ENCODE results near the gene PEX14. TPM values are rescaled to one million over a fixed set of nuclear protein-coding genes. Genes with fewer than 3 reads are reported as not detected.

The PEX14 gene
- total and polyA plus RNA-seq, 2 experiments from 2014 or later, result 10.0 to 20.9 TPM

DNA sequence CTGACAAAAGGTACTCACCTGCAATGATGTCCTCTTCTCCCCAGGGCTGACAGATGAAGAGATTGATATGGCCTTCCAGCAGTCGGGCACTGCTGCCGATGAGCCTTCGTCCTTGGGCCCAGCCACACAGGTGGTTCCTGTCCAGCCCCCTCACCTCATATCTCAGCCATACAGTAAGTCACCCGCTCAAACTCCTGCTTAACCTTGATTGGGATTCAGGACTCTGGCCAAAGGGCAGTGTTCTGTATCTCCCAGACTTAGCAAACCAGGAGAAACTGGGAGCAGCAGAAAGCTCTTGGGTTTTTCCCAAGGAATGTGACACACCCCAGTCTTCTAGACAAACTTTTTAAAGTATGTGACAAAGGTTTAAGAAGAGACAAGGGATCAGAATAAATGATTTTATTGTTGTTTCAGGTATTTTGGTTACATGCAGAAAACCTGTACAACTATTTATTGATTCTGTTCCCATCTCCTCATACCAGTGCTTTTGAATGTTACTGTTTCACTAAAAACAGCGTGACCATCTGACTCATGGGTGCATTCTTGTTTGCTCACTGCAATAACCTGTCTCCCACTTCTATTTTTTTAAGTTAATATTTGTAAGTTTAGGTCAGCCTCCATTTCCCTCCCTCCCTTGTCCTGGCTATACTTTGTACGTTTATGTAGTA lies 124.6 kb downstream of the PEX14 start:
- H3K36me3 ChIP-seq (replicated peaks; ENCODE audit: insufficient read depth, low read depth), result no peaks in the 10 kb centered on the region
- no peaks in the 10 kb centered on the region for H3K9me3 ChIP-seq (ENCODE audit: low read depth)
- H3K79me2 ChIP-seq, result peaks cover 4% of the 10 kb centered on the region
- peak; percentile 71 for DNase-seq (ENCODE audit: low spot score)
- peak overlapping the region; percentile 92 for H3K27ac ChIP-seq
- H3K4me1 ChIP-seq (ENCODE audit: insufficient read depth), result peaks cover 56% of the 10 kb centered on the region
- H3K9me2 ChIP-seq (replicated peaks; ENCODE audit: insufficient read depth), result no peaks in the 10 kb centered on the region
- no peaks in the 10 kb centered on the region for H4K20me1 ChIP-seq (ENCODE audit: insufficient read depth, poor library complexity, severe bottlenecking)
- TF ChIP-seq EZH2 (IDR thresholded peaks at IDR 0.05; ENCODE audit: borderline replicate concordance) (no peak), EZH2phosphoT487 (IDR thresholded peaks at IDR 0.05; ENCODE audit: low read depth, severe bottlenecking, unreplicated experiment) (no peak)
- TF ChIP-seq, protein P1, sequence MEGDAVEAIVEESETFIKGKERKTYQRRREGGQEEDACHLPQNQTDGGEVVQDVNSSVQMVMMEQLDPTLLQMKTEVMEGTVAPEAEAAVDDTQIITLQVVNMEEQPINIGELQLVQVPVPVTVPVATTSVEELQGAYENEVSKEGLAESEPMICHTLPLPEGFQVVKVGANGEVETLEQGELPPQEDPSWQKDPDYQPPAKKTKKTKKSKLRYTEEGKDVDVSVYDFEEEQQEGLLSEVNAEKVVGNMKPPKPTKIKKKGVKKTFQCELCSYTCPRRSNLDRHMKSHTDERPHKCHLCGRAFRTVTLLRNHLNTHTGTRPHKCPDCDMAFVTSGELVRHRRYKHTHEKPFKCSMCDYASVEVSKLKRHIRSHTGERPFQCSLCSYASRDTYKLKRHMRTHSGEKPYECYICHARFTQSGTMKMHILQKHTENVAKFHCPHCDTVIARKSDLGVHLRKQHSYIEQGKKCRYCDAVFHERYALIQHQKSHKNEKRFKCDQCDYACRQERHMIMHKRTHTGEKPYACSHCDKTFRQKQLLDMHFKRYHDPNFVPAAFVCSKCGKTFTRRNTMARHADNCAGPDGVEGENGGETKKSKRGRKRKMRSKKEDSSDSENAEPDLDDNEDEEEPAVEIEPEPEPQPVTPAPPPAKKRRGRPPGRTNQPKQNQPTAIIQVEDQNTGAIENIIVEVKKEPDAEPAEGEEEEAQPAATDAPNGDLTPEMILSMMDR (IDR thresholded peaks at IDR 0.05; ENCODE audit: poor library complexity), result no peak
- peak overlapping the region; percentile 55 for H3K4me2 ChIP-seq
- no peaks in the 10 kb centered on the region for H3K27me3 ChIP-seq
- H2AFZ ChIP-seq, result no peak overlapping the region
- 64% methylated on average over 6 of the region's 6 CpGs for WGBS (ENCODE audit: low lambda C conversion rate, missing lambda C conversion rate)
- H3K4me3 ChIP-seq, result no peak overlapping the region

DNA sequence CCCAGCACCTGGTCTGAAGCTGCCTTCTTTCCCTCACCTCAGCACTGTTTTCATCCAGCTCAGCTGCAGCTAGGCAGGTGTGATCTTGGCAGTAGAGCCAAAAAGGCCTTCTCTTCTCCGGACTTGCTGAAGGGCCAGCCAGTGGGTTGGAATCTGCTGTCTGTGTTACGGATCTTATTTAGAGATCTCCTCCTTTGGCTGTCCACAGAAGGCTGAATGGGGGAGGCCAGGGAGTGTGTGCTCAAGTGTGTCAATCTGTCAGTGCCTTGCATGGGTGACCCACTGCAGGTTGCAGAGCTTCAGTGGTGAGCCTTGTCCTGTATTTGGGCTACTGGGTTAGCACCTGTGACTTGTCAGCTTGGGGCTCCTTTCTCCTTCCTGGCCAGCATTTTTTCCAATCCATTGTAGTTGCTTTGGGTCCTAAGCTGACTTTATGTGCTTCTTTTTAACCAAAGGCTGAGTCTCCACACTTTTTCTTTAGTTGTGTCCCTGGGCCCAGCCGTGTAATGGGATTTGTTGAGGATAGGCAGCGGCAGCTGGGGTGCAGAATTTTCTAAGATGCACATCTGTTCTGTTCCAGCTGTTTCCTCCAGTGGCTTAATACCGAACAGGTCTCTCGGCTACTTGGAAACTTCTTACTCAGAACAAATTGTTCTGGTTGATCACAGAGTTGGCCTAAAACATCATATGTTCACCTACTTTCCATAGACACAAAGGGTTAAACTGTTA lies 126.8 kb downstream of the PEX14 start:
- 91% methylated on average over 6 of the region's 6 CpGs for WGBS (ENCODE audit: low lambda C conversion rate, missing lambda C conversion rate)
- peaks cover 49% of the 10 kb centered on the region for H3K4me1 ChIP-seq (ENCODE audit: insufficient read depth)

DNA sequence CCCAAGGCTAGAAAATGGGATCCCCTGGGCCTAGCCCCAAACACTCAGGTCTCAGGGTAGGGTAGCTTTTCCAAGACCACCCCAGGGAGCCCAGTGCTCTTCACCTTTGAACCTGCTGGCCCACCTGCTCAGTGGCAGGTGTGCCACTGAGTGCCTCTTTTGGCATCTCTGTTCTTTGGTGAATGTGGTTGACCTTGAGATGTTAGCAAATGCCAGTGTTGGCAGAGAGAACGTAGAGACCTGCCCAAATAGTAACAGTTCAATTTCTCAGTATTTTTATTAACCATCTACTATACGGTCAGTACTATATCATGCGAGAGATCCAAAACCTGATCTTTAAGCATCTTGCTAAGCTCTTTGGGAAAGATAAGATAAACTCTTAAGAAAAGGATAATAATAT lies 128.2 kb downstream of the PEX14 start:
- H3K36me3 ChIP-seq (replicated peaks; ENCODE audit: insufficient read depth, low read depth), result no peaks in the 10 kb centered on the region
- no peak overlapping the region for H2AFZ ChIP-seq
- H4K20me1 ChIP-seq (ENCODE audit: insufficient read depth, poor library complexity, severe bottlenecking), result no peaks in the 10 kb centered on the region
- no peak overlapping the region for H3K27ac ChIP-seq
- H3K4me3 ChIP-seq, result no peak overlapping the region
- H3K9me3 ChIP-seq (ENCODE audit: low read depth), result no peaks in the 10 kb centered on the region
- H3K4me2 ChIP-seq, result no peak overlapping the region
- TF ChIP-seq EZH2 (IDR thresholded peaks at IDR 0.05; ENCODE audit: borderline replicate concordance) (no peak), EZH2phosphoT487 (IDR thresholded peaks at IDR 0.05; ENCODE audit: low read depth, severe bottlenecking, unreplicated experiment) (no peak)
- TF ChIP-seq, protein P1 (IDR thresholded peaks at IDR 0.05; ENCODE audit: poor library complexity), result no peak
- H3K9me2 ChIP-seq (replicated peaks; ENCODE audit: insufficient read depth), result no peaks in the 10 kb centered on the region
- WGBS (ENCODE audit: low lambda C conversion rate, missing lambda C conversion rate), result 91% methylated on average over 3 of the region's 3 CpGs
- peaks cover 34% of the 10 kb centered on the region for H3K4me1 ChIP-seq (ENCODE audit: insufficient read depth)
- DNase-seq (ENCODE audit: low spot score), result no peak
- H3K27me3 ChIP-seq, result no peaks in the 10 kb centered on the region
- no peaks in the 10 kb centered on the region for H3K79me2 ChIP-seq

More for the DNA sequence above, 126.8 kb downstream of the PEX14 start:
- no peaks in the 10 kb centered on the region for H3K9me3 ChIP-seq (ENCODE audit: low read depth)
- H3K36me3 ChIP-seq (replicated peaks; ENCODE audit: insufficient read depth, low read depth), result no peaks in the 10 kb centered on the region
- no peak overlapping the region for H3K4me3 ChIP-seq
- no peak overlapping the region for H3K4me2 ChIP-seq
- H2AFZ ChIP-seq, result no peak overlapping the region
- no peaks in the 10 kb centered on the region for H4K20me1 ChIP-seq (ENCODE audit: insufficient read depth, poor library complexity, severe bottlenecking)
- DNase-seq (ENCODE audit: low spot score), result no peak
- H3K27ac ChIP-seq, result no peak overlapping the region
- no peaks in the 10 kb centered on the region for H3K27me3 ChIP-seq
- H3K79me2 ChIP-seq, result peaks cover 4% of the 10 kb centered on the region
- H3K9me2 ChIP-seq (replicated peaks; ENCODE audit: insufficient read depth), result no peaks in the 10 kb centered on the region
- TF ChIP-seq, protein P1 (IDR thresholded peaks at IDR 0.05; ENCODE audit: poor library complexity), result no peak
- TF ChIP-seq EZH2 (IDR thresholded peaks at IDR 0.05; ENCODE audit: borderline replicate concordance), result no peak

Data from hepatocyte (in vitro differentiated cells).